PC-9 (cell line): ENCODE results near the gene PTPRA. TPM values are rescaled to one million over a fixed set of nuclear protein-coding genes. Genes with fewer than 3 reads are reported as not detected.

Experiments
- BruUV-seq: library from RNA; stranded (reverse); fragments of 400-500 nt; replicated peaks from 2 replicates; lab custom pipeline; 2021; lab: Mats Ljungman, UMichigan
- CTCF ChIA-PET: fragments of 300-600 bp; sonication (Branson Sonifier 250); formaldehyde crosslinking; loops from one replicate; lab custom pipeline; 2022; ENCODE audit warnings: antibody characterized with exemption; lab: Charles Lee
- POLR2A ChIA-PET: fragments of 300-600 bp; sonication (Branson Sonifier 250); formaldehyde crosslinking; loops from one replicate; lab custom pipeline; 2022; ENCODE audit warnings: antibody characterized with exemption; ENCODE audit not compliant: unreplicated experiment; lab: Charles Lee
- DNase-seq, 2 experiments: peaks; one replicate each; pipeline versions ENCODE4 v3.0.0 to v3.0.0-alpha.2; 2015 to 2022; ENCODE audit warnings: mixed read lengths in 1 of 2
- H2AFZ ChIP-seq: fragments of 200-600 bp; sonication (generic); 2 replicates; pipeline ENCODE4 v1.8.1; 2017; ENCODE audit warnings: antibody characterized with exemption
- H3F3A ChIP-seq: fragments of 200-600 bp; sonication (generic); 2 replicates; pipeline ENCODE4 v1.8.1; 2017; ENCODE audit warnings: antibody characterized with exemption, mild to moderate bottlenecking, low read depth; ENCODE audit not compliant: insufficient read depth
- H3K27ac ChIP-seq: fragments of 200-600 bp; sonication (generic); 2 replicates; pipeline ENCODE4 v1.6.1; 2016; ENCODE audit warnings: mixed run types
- H3K27me3 ChIP-seq: fragments of 200-600 bp; sonication (generic); 2 replicates; pipeline ENCODE4 v1.6.1; 2016; ENCODE audit warnings: low read depth, mixed run types; ENCODE audit not compliant: insufficient read depth
- H3K36me3 ChIP-seq: fragments of 200-600 bp; sonication (generic); 2 replicates; pipeline ENCODE4 v1.6.1; 2016; ENCODE audit warnings: low read depth, mixed run types
- H3K4me1 ChIP-seq: fragments of 200-600 bp; sonication (generic); replicated peaks from 2 replicates; pipeline ENCODE4 v1.6.1; 2016; ENCODE audit warnings: mixed run types; ENCODE audit not compliant: insufficient read depth
- H3K4me2 ChIP-seq: fragments of 200-600 bp; sonication (generic); 2 replicates; pipeline ENCODE4 v1.6.1; 2017; ENCODE audit warnings: mixed run types
- H3K4me3 ChIP-seq: fragments of 200-600 bp; sonication (generic); 2 replicates; pipeline ENCODE4 v1.6.1; 2016; ENCODE audit warnings: mixed run types
- H3K79me2 ChIP-seq: fragments of 200-600 bp; sonication (generic); 2 replicates; pipeline ENCODE4 v1.6.1; 2017; ENCODE audit warnings: low read depth, mixed run types
- H3K9me2 ChIP-seq: fragments of 200-600 bp; sonication (generic); 2 replicates; pipeline ENCODE4 v1.8.1; 2017; ENCODE audit warnings: mild to moderate bottlenecking; ENCODE audit not compliant: insufficient read depth
- H3K9me3 ChIP-seq: fragments of 200-600 bp; sonication (generic); 2 replicates; pipeline ENCODE4 v1.8.1; 2016; ENCODE audit warnings: low read depth; ENCODE audit not compliant: insufficient read depth
- H4K20me1 ChIP-seq: fragments of 200-600 bp; sonication (generic); 2 replicates; pipeline ENCODE4 v1.8.1; 2017; ENCODE audit not compliant: insufficient read depth
- EZH2 ChIP-seq: fragments of 200-600 bp; sonication (generic); IDR thresholded peaks from 2 replicates; pipeline ENCODE4 v1.8.0; 2017; ENCODE audit warnings: antibody characterized with exemption, low read depth
- intact Hi-C: fragments of 100-400 bp; cut with micrococcal nuclease; formaldehyde crosslinking; loops from one replicate; pipeline ENCODE4 v1.10.0; 2022; ENCODE audit not compliant: unreplicated experiment
- total RNA-seq: library from RNA; stranded (reverse); gene quantifications from 2 replicates; pipeline ENCODE4 v1.2.3, GENCODE V29; 2021
- TF ChIP-seq, protein P1 (sequence below): fragments of 200-600 bp; sonication (generic); conservative IDR thresholded peaks from 2 replicates; pipeline ENCODE4 v1.6.1; 2017; ENCODE audit warnings: mixed run types, antibody characterized with exemption, mild to moderate bottlenecking, moderate library complexity

The PTPRA gene
- total RNA-seq, 1 experiment from 2014 or later, result 48.8 TPM

DNA sequence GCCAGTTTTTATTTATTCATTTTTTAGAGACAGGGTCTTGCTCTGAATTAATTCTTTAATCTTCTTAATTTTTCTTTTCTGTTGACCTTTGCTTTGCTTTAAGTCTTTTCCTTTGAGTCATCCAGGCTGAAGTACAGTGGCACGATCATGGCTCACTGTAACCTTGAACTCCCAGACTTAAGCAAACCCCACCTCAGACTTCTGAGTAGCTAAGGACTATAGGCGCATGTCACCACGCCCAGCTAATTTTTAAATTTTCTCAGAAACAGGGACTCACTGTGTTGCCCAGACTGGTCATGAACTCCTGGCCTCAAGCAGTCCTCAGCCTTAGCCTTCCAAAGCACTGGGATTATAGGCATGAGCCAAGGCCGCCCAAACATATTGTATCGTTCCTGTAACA lies 98.8 kb downstream of the PTPRA start:
- H3K4me2 ChIP-seq, result no peak overlapping the region
- peaks cover 7% of the 10 kb centered on the region; the same call in 1 of the 2 replicates for H3F3A ChIP-seq
- H3K4me3 ChIP-seq, result no peak overlapping the region
- no peak overlapping the region for H2AFZ ChIP-seq
- no peaks in the 10 kb centered on the region for H3K9me2 ChIP-seq
- ChIA-PET POLR2A (interaction anchor here (0.6 kb wide), 1 partner anchor 324 kb away, joined by 3 read pairs; no protein-coding TSS in a partner anchor), CTCF (no interaction called here)
- intact Hi-C loops, result no loop called here
- H3K79me2 ChIP-seq, result no peaks in the 10 kb centered on the region
- no peaks in the 10 kb centered on the region for H3K36me3 ChIP-seq
- H3K27me3 ChIP-seq, result no peaks in the 10 kb centered on the region
- H3K4me1 ChIP-seq, result no peaks in the 10 kb centered on the region
- no peak for DNase-seq
- no peaks in the 10 kb centered on the region for H3K9me3 ChIP-seq
- H3K27ac ChIP-seq, result no peak overlapping the region
- H4K20me1 ChIP-seq, result no peaks in the 10 kb centered on the region
- no TSS peak for BruUV-seq
- no peak for TF ChIP-seq EZH2
- TF ChIP-seq, protein P1, sequence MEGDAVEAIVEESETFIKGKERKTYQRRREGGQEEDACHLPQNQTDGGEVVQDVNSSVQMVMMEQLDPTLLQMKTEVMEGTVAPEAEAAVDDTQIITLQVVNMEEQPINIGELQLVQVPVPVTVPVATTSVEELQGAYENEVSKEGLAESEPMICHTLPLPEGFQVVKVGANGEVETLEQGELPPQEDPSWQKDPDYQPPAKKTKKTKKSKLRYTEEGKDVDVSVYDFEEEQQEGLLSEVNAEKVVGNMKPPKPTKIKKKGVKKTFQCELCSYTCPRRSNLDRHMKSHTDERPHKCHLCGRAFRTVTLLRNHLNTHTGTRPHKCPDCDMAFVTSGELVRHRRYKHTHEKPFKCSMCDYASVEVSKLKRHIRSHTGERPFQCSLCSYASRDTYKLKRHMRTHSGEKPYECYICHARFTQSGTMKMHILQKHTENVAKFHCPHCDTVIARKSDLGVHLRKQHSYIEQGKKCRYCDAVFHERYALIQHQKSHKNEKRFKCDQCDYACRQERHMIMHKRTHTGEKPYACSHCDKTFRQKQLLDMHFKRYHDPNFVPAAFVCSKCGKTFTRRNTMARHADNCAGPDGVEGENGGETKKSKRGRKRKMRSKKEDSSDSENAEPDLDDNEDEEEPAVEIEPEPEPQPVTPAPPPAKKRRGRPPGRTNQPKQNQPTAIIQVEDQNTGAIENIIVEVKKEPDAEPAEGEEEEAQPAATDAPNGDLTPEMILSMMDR, result no peak

GRCh38 chr20:2973574-2973973 lies 100.3 kb downstream of the PTPRA start:
- no TSS peak for BruUV-seq

GRCh38 chr20:2978519-2978918 lies 105.2 kb downstream of the PTPRA start:
- intact Hi-C loops, result no loop called here
- no peaks in the 10 kb centered on the region for H3K79me2 ChIP-seq
- ChIA-PET POLR2A (no interaction called here), CTCF (no interaction called here)
- no peaks in the 10 kb centered on the region for H3K36me3 ChIP-seq
- no peaks in the 10 kb centered on the region for H3K27me3 ChIP-seq
- no peak overlapping the region for H2AFZ ChIP-seq
- TF ChIP-seq, protein P1, result no peak
- TF ChIP-seq EZH2, result no peak
- DNase-seq, result no peak
- H3K27ac ChIP-seq, result no peak overlapping the region
- H3F3A ChIP-seq, result peaks cover 7% of the 10 kb centered on the region; the same call in 1 of the 2 replicates
- no peaks in the 10 kb centered on the region for H4K20me1 ChIP-seq
- H3K9me2 ChIP-seq, result no peaks in the 10 kb centered on the region
- no peak overlapping the region for H3K4me3 ChIP-seq
- H3K4me1 ChIP-seq, result no peaks in the 10 kb centered on the region
- H3K4me2 ChIP-seq, result no peak overlapping the region
- no TSS peak for BruUV-seq
- H3K9me3 ChIP-seq, result no peaks in the 10 kb centered on the region

More at GRCh38 chr20:2973574-2973973, 100.3 kb downstream of the PTPRA start:
- H3K27ac ChIP-seq, result no peak overlapping the region
- intact Hi-C loops, result no loop called here
- peaks cover 7% of the 10 kb centered on the region; the same call in 1 of the 2 replicates for H3F3A ChIP-seq
- no peaks in the 10 kb centered on the region for H3K79me2 ChIP-seq
- POLR2A ChIA-PET, result no interaction called here
- H3K9me2 ChIP-seq, result no peaks in the 10 kb centered on the region
- H3K4me1 ChIP-seq, result no peaks in the 10 kb centered on the region
- TF ChIP-seq EZH2, result no peak
- TF ChIP-seq, protein P1, result no peak
- CTCF ChIA-PET, result interaction anchor here (0.7 kb wide), 1 partner anchor 155 kb away, joined by 6 read pairs; no protein-coding TSS in a partner anchor
- H3K36me3 ChIP-seq, result no peaks in the 10 kb centered on the region
- no peaks in the 10 kb centered on the region for H4K20me1 ChIP-seq
- no peak overlapping the region for H3K4me2 ChIP-seq
- no peak for DNase-seq
- no peak overlapping the region for H2AFZ ChIP-seq
- H3K27me3 ChIP-seq, result no peaks in the 10 kb centered on the region
- H3K9me3 ChIP-seq, result no peaks in the 10 kb centered on the region
- H3K4me3 ChIP-seq, result no peak overlapping the region
